HepG2 (cell line): ENCODE measurements around the gene BARHL2. TPM values are rescaled to one million over a fixed set of nuclear protein-coding genes. Genes with fewer than 3 reads are reported as not detected.

Source experiments
- ATAC-seq: fragments of 200-7000 bp; cut with Tn5 transposase; 3 replicates; pipeline ENCODE4 v1.9.1; 2020; ENCODE audit warnings: mild to moderate bottlenecking, moderate library complexity
- BruUV-seq: library from RNA; stranded (reverse); fragments of 400-500 nt; replicated peaks from 2 replicates; lab custom pipeline; 2021; lab: Mats Ljungman, UMichigan
- CTCF ChIA-PET: fragments of 300-600 bp; formaldehyde crosslinking; extraction: SDS; loops from one replicate; lab custom pipeline; 2021; ENCODE audit warnings: low total read pairs, inconsistent platforms, low intra/inter-chr PET ratio; lab: Yijun Ruan, JAX
- POLR2A ChIA-PET: fragments of 350-600 bp; sonication (Branson Sonifier 250); formaldehyde crosslinking; loops from one replicate; lab custom pipeline; 2020; ENCODE audit warnings: antibody characterized with exemption, inconsistent platforms; lab: Yijun Ruan, JAX
- DNase-seq: peaks from one replicate; pipeline ENCODE4 v3.0.0-alpha.2; 2015; ENCODE audit warnings: low spot score
- FAIRE-seq: peaks from 3 replicates; lab custom pipeline; 2011; peaks lifted over from hg19 to GRCh38; lab: Jason Lieb, UNC
- H2AFZ ChIP-seq: one replicate; pipeline ENCODE4 v1.6.1; 2011; ENCODE audit warnings: low read length, inconsistent platforms
- H3K27ac ChIP-seq: fragments of 300-600 bp; 3 replicates; pipeline ENCODE4 v1.8.0; 2011; ENCODE audit warnings: mixed run types, mild to moderate bottlenecking, mixed read lengths, low read length, inconsistent platforms; ENCODE audit not compliant: insufficient read depth; ENCODE audit errors: extremely low read length
- H3K27me3 ChIP-seq, 2 experiments: fragments of 200-600 bp in 1 of 2; 2 replicates in 1 of 2; 3 replicates in 1 of 2; pipeline versions ENCODE4 v1.6.0 to v1.8.0; 2011; ENCODE audit warnings: low read length in 2 of 2, mild to moderate bottlenecking in 2 of 2, moderate library complexity in 2 of 2, inconsistent platforms in 1 of 2; ENCODE audit not compliant: insufficient read depth in 2 of 2, control insufficient read depth in 1 of 2
- H3K36me3 ChIP-seq, 2 experiments: fragments of 200-600 bp in 1 of 2; replicated peaks in 1 of 2; 2 replicates in 1 of 2; 3 replicates in 1 of 2; pipeline versions ENCODE4 v1.5.1 to v1.8.0; 2011; ENCODE audit warnings: low read length in 2 of 2, inconsistent platforms in 1 of 2; ENCODE audit not compliant: insufficient read depth in 2 of 2, control insufficient read depth in 1 of 2
- H3K4me1 ChIP-seq: 2 replicates; pipeline ENCODE4 v1.5.1; 2012; ENCODE audit warnings: low read length, inconsistent platforms; ENCODE audit not compliant: insufficient read depth
- H3K4me2 ChIP-seq: 2 replicates; pipeline ENCODE4 v1.6.0; 2011; ENCODE audit warnings: low read depth, low read length, inconsistent platforms
- H3K4me3 ChIP-seq, 3 experiments: fragments of 200-600 bp in 1 of 3; sonication (generic), shearing (Covaris generic) in 1 of 3; replicated peaks in 1 of 3; 2 replicates each; pipeline ENCODE4 v1.5.1; 2011 to 2016; ENCODE audit warnings: low read length in 3 of 3, inconsistent platforms in 2 of 3, low read depth in 2 of 3, mild to moderate bottlenecking in 2 of 3, control low read depth in 1 of 3, mixed read lengths in 1 of 3; ENCODE audit not compliant: insufficient read depth in 1 of 3
- H3K79me2 ChIP-seq: one replicate; pipeline ENCODE4 v1.6.1; 2011; ENCODE audit warnings: low read length, inconsistent platforms; ENCODE audit not compliant: insufficient read depth
- H3K9ac ChIP-seq: 2 replicates; pipeline ENCODE4 v1.6.0; 2011; ENCODE audit warnings: mild to moderate bottlenecking, low read depth, low read length, inconsistent platforms; ENCODE audit not compliant: insufficient read depth
- H3K9me3 ChIP-seq: 2 replicates; pipeline ENCODE4 v1.5.1; 2012; ENCODE audit warnings: mild to moderate bottlenecking, low read length
- H4K20me1 ChIP-seq: 2 replicates; pipeline ENCODE4 v1.6.0; 2011; ENCODE audit warnings: inconsistent platforms, mild to moderate bottlenecking, low read length, moderate library complexity; ENCODE audit not compliant: insufficient read depth
- CC2D1A ChIP-seq: sonication (generic); formaldehyde crosslinking; IDR thresholded peaks from 2 replicates; pipeline ENCODE4 v1.8.1; 2023; ENCODE audit warnings: mild to moderate bottlenecking, missing genetic modification reagents
- CENPX ChIP-seq: sonication (generic); formaldehyde crosslinking; IDR thresholded peaks from 2 replicates; pipeline ENCODE4 v1.9.0; 2021; ENCODE audit warnings: mild to moderate bottlenecking, missing genetic modification reagents, moderate library complexity
- HMGA1 ChIP-seq: sonication (generic); formaldehyde crosslinking; conservative IDR thresholded peaks from 2 replicates; pipeline ENCODE4 v1.4.0; 2020; ENCODE audit warnings: missing genetic modification reagents
- MTF2 ChIP-seq: sonication (generic); formaldehyde crosslinking; IDR thresholded peaks from 2 replicates; pipeline ENCODE4 v1.5.0; 2020; ENCODE audit warnings: missing genetic modification reagents, borderline replicate concordance
- REPIN1 ChIP-seq: sonication (generic); formaldehyde crosslinking; IDR thresholded peaks from 2 replicates; pipeline ENCODE4 v1.8.0; 2022; ENCODE audit warnings: missing genetic modification reagents, low read depth, mild to moderate bottlenecking, borderline replicate concordance
- SETDB1 ChIP-seq: sonication (generic); formaldehyde crosslinking; IDR thresholded peaks from 2 replicates; pipeline ENCODE4 v1.5.1; 2020; ENCODE audit warnings: missing genetic modification reagents, mild to moderate bottlenecking, borderline replicate concordance
- SP5 ChIP-seq: IDR thresholded peaks from 2 replicates; pipeline ENCODE4 v1.6.1; 2016; ENCODE audit warnings: low read depth, borderline replicate concordance
- XBP1 ChIP-seq: sonication (generic); formaldehyde crosslinking; IDR thresholded peaks from 2 replicates; pipeline ENCODE4 v1.5.0; 2020; ENCODE audit warnings: missing genetic modification reagents
- ZBED4 ChIP-seq: sonication (generic); formaldehyde crosslinking; IDR thresholded peaks from 2 replicates; pipeline ENCODE4 v1.4.0; 2020; ENCODE audit warnings: missing genetic modification reagents, borderline replicate concordance
- ZNF737 ChIP-seq: sonication (generic); formaldehyde crosslinking; IDR thresholded peaks from 2 replicates; pipeline ENCODE4 v1.5.0; 2020; ENCODE audit warnings: missing genetic modification reagents, mild to moderate bottlenecking, borderline replicate concordance
- ZNF792 ChIP-seq: IDR thresholded peaks from 2 replicates; pipeline ENCODE4 v1.6.1; 2016
- WGBS: methylation state at CpG from one replicate; pipeline ENCODE4 v1.1.6; 2017; ENCODE audit warnings: low lambda C conversion rate; 5-methylcytosine and 5-hydroxymethylcytosine counted together
- in situ Hi-C: cut with HindIII; loops from 2 replicates; pipeline ENCODE4 v1.10.0; 2017; ENCODE audit warnings: low pct_unique_long_range_greater_than_20kb; ENCODE audit not compliant: extremely low pct_ligation_motif_present
- intact Hi-C: fragments of 100-400 bp; cut with micrococcal nuclease; formaldehyde crosslinking; loops from one replicate; pipeline ENCODE4 v1.10.0; 2022; ENCODE audit not compliant: unreplicated experiment
- polyA plus RNA-seq, 8 experiments: library from polyadenylated mRNA; depleted of rRNA in 3 of 8; stranded (reverse) in 7 of 8; unstranded in 1 of 8; fragments of >200 nt; fragmentation: Illumina TruSeq in 4 of 8; extraction: Trizol in 4 of 8; gene quantifications; 2 replicates each; pipeline versions ENCODE4 v1.2.1 to v1.2.3, GENCODE V29; 2011 to 2016; ENCODE audit warnings: low read depth in 4 of 8, missing spikeins in 1 of 8, mixed read lengths in 1 of 8; ENCODE audit not compliant: insufficient read depth in 1 of 8
- total RNA-seq, 5 experiments: library from RNA; depleted of rRNA; stranded (reverse); fragments of >200 nt; fragmentation: Illumina TruSeq; extraction: Trizol; gene quantifications; 2 replicates each; pipeline ENCODE4 v1.2.3, GENCODE V29; 2016; ENCODE audit warnings: low read depth in 1 of 5
- TF ChIP-seq, protein P1 (sequence below): sonication (generic); formaldehyde crosslinking; IDR thresholded peaks from 2 replicates; pipeline ENCODE4 v1.4.0; 2020; ENCODE audit warnings: mild to moderate bottlenecking, missing genetic modification reagents

The BARHL2 gene
- total and polyA plus RNA-seq, 2 of the 13 experiments (the other 11 are each of a cell fraction or from before 2014, with no cell fraction given) = not detected

GRCh38 chr1:90709535-90709934, 7.6 kb downstream of the BARHL2 start:
- Histone ChIP-seq H2AFZ (no peak overlapping the region), H3K36me3 (no peaks in the 10 kb centered on the region), H3K9ac (no peak overlapping the region), H3K4me3 (no peak overlapping the region), H3K27me3 (peaks cover 19 to 86% of the 10 kb centered on the region in 2 experiments), H3K9me3 (no peaks in the 10 kb centered on the region), H3K4me2 (no peak overlapping the region), H3K4me1 (no peaks in the 10 kb centered on the region; the same call in 1 of the 2 replicates), H3K79me2 (no peaks in the 10 kb centered on the region), H4K20me1 (no peaks in the 10 kb centered on the region), H3K27ac (no peak overlapping the region)
- in situ Hi-C loops (no loop called here), intact Hi-C loops (no loop called here)
- BruUV-seq = no TSS peak
- POLR2A ChIA-PET = no interaction called here
- no peak for DNase-seq
- WGBS = 20% methylated on average over 2 of the region's 2 CpGs
- no peak for ATAC-seq
- FAIRE-seq = no peak
- TF ChIP-seq XBP1 (CRISPR knock-in tag) = no peak
- TF ChIP-seq ZNF737 (CRISPR knock-in tag) = no peak
- no peak for TF ChIP-seq ZNF792 (CRISPR knock-in tag)
- CTCF ChIA-PET = no interaction called here

GRCh38 chr1:90708826-90709225, 8.3 kb downstream of the BARHL2 start:
- intact Hi-C loops (no loop called here), in situ Hi-C loops (no loop called here)
- FAIRE-seq = no peak
- Histone ChIP-seq H3K4me3 (no peak overlapping the region), H3K9ac (no peak overlapping the region), H2AFZ (no peak overlapping the region), H3K27ac (no peak overlapping the region), H3K9me3 (no peaks in the 10 kb centered on the region), H3K4me1 (no peaks in the 10 kb centered on the region; the same call in 1 of the 2 replicates), H3K36me3 (no peaks in the 10 kb centered on the region), H3K27me3 (peaks cover 16 to 79% of the 10 kb centered on the region in 2 experiments), H3K79me2 (no peaks in the 10 kb centered on the region), H3K4me2 (no peak overlapping the region), H4K20me1 (no peaks in the 10 kb centered on the region)
- 6% methylated on average over 2 of the region's 2 CpGs for WGBS
- no peak for DNase-seq
- ChIA-PET CTCF (no interaction called here), POLR2A (no interaction called here)
- ATAC-seq = no peak
- no TSS peak for BruUV-seq
- TF ChIP-seq ZBED4 (no peak), HMGA1 (no peak), REPIN1 (CRISPR knock-in tag) (no peak), SP5 (CRISPR knock-in tag) (no peak), MTF2 (CRISPR knock-in tag) (no peak), CC2D1A (CRISPR knock-in tag) (no peak), CENPX (no peak), SETDB1 (no peak)
- TF ChIP-seq, protein P1, sequence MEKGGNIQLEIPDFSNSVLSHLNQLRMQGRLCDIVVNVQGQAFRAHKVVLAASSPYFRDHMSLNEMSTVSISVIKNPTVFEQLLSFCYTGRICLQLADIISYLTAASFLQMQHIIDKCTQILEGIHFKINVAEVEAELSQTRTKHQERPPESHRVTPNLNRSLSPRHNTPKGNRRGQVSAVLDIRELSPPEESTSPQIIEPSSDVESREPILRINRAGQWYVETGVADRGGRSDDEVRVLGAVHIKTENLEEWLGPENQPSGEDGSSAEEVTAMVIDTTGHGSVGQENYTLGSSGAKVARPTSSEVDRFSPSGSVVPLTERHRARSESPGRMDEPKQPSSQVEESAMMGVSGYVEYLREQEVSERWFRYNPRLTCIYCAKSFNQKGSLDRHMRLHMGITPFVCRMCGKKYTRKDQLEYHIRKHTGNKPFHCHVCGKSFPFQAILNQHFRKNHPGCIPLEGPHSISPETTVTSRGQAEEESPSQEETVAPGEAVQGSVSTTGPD = no peak
